Right lobe of liver (tissue), 6 donors: ENCODE measurements around the gene FAM83B. TPM values are rescaled to one million over a fixed set of nuclear protein-coding genes. Genes with fewer than 3 reads are reported as not detected.
"Not testable (repeated sequence)": the region's sequence is repeated elsewhere in the genome, so short reads cannot be mapped to it uniquely, and the experiment has no call there.

Source experiments
- ATAC-seq, 4 donors: fragments of 200-7000 bp; cut with Tn5 transposase; one replicate each; pipeline ENCODE4 v1.9.1; 2020; ENCODE audit warnings: mild to moderate bottlenecking in 4 of 4, moderate library complexity in 4 of 4
- DNase-seq, 3 donors: peaks; one replicate each; pipeline ENCODE4 v3.0.0-alpha.2; 2020
- H3K27ac ChIP-seq, 3 donors: fragments of 200-600 bp; one replicate each; pipeline ENCODE4 v1.8.0; 2022
- H3K27me3 ChIP-seq, 2 donors: fragments of 200-600 bp; one replicate each; pipeline ENCODE4 v1.8.0; 2022
- H3K36me3 ChIP-seq, 4 donors: fragments of 200-600 bp; sonication (generic) in 1 of 4; one replicate each; pipeline versions ENCODE4 v1.5.1 to v1.8.0; 2017 to 2022; ENCODE audit warnings: control low read depth in 1 of 4
- H3K4me1 ChIP-seq, 4 donors: fragments of 200-600 bp; sonication (generic) in 1 of 4; one replicate each; pipeline versions ENCODE4 v1.5.1 to v1.8.0; 2017 to 2022; ENCODE audit warnings: control low read depth in 1 of 4
- H3K4me3 ChIP-seq, 3 donors: fragments of 200-600 bp; one replicate each; pipeline ENCODE4 v1.8.0; 2022
- H3K9me3 ChIP-seq, 4 donors: fragments of 200-600 bp; sonication (generic) in 1 of 4; one replicate each; pipeline versions ENCODE4 v1.5.1 to v1.8.0; 2017 to 2022; ENCODE audit warnings: control low read depth in 1 of 4
- CTCF ChIP-seq, 4 donors: fragments of 200-600 bp in 3 of 4; fragments of 450-650 bp in 1 of 4; IDR thresholded peaks; one replicate each; pipeline versions ENCODE4 v1.5.1 to v1.8.0; 2016 to 2022; ENCODE audit warnings: antibody characterized with exemption in 4 of 4, mild to moderate bottlenecking in 2 of 4
- POLR2A ChIP-seq: fragments of 450-650 bp; IDR thresholded peaks from one replicate; pipeline ENCODE4 v1.6.1; 2017; ENCODE audit warnings: antibody characterized with exemption, mild to moderate bottlenecking
- WGBS: methylation state at CpG from one replicate; pipeline ENCODE4 v1.1.6; 2018; ENCODE audit warnings: low coverage, low lambda C conversion rate; ENCODE audit not compliant: insufficient coverage; ENCODE audit errors: missing lambda C conversion rate; 5-methylcytosine and 5-hydroxymethylcytosine counted together
- intact Hi-C, 2 donors: fragments of 100-400 bp; cut with DNase I; formaldehyde crosslinking; loops; one replicate each; pipeline versions ENCODE4 v1.11.2 to v1.14.1; 2022
- total RNA-seq, 6 experiments: library from RNA; depleted of rRNA in 2 of 6; stranded (reverse); fragments of >200 nt in 2 of 6; fragmentation: NEBNext Ultra II Directional in 3 of 6; extraction: Animal tissue kit (Norgen Biotek cat#: 25700) in 3 of 6; gene quantifications; one replicate each; pipeline versions ENCODE4 v1.1.0 to v1.2.4, GENCODE V29; 2016 to 2023
- donor health status: DM: no; HTN: yes; CAD: no.
- donor health status: DM: no; HTN: no; CAD: no.
- donor health status: DM: no; HTN: no; CAD: no.
- donor health status: DM: no; HTN: yes; CAD: no.
- donor health status: DM: no; HTN: yes; CAD: no.

FAM83B gene
- total RNA-seq, 6 experiments from 2014 or later, result 0.07 to 0.55 (median 0.18) TPM

DNA sequence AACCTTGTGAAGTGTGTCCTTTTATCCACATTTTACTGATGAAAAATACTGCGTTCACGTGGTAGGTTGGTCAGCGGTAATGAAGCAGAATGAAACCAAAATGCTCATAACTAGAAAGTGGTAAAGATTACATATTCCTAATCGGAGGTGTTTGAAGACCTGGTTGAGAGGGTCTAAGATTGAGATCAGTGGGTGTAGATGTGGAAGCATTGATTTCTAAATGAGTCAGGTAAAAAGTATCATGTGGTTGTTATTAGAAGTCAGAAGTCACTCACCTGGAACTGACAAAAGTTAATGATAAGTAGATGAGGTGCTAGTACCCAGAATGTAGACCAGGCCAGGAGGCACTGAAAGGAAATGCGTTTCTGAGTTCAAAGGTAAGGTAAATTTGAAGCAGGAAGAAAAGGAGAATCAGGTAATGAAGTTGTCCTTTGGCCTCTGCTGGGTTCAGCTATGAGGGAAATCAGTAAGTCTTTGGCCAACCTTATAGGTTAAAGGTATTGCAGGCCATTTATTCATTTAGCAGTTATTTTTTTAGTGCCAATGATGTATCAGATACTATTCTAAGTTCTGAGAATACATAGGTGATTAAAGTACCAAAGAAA lies 31.2 kb downstream of the FAM83B start:
- DNase-seq (no peak), ATAC-seq (no peak)
- Histone ChIP-seq H3K4me3 (no peak overlapping the region), H3K27me3 (no peaks in the 10 kb centered on the region), H3K27ac (no peak overlapping the region), H3K36me3 (no peaks in the 10 kb centered on the region), H3K9me3 (no peaks in the 10 kb centered on the region), H3K4me1 (no peaks in the 10 kb centered on the region)
- TF ChIP-seq POLR2A (no peak), CTCF (IDR thresholded peaks at IDR 0.05) (no peak)
- WGBS, result 66% methylated on average over 5 of the region's 5 CpGs
- intact Hi-C loops, result no loop called here

DNA sequence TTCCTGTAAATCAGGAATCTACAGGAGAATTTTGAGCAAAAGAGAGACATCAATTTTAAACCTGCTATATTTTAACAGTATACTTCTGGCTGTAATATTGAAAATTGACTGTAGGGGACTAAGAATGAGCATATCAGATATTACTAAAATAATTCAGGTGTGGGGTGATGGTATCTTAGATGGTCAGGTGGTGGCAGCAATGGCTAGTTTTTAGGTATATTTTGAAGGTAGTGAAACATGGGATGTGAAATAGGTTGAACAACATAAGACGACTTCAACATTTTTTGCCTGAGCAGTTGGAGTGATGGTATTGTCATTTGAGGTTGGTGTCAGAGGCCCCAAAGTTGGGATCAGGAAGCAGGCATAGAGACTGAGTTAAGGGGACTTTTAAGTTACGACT lies 32.1 kb downstream of the FAM83B start:
- H3K4me1 ChIP-seq, result no peaks in the 10 kb centered on the region
- H3K9me3 ChIP-seq, result no peaks in the 10 kb centered on the region
- intact Hi-C loops, result no loop called here
- H3K36me3 ChIP-seq, result no peaks in the 10 kb centered on the region
- ATAC-seq (no peak), DNase-seq (no peak)
- no peak overlapping the region for H3K4me3 ChIP-seq
- WGBS, result 50% methylated on average over 1 of the region's 2 CpGs
- TF ChIP-seq CTCF (IDR thresholded peaks at IDR 0.05) (no peak), POLR2A (no peak)
- no peaks in the 10 kb centered on the region for H3K27me3 ChIP-seq
- no peak overlapping the region for H3K27ac ChIP-seq

DNA sequence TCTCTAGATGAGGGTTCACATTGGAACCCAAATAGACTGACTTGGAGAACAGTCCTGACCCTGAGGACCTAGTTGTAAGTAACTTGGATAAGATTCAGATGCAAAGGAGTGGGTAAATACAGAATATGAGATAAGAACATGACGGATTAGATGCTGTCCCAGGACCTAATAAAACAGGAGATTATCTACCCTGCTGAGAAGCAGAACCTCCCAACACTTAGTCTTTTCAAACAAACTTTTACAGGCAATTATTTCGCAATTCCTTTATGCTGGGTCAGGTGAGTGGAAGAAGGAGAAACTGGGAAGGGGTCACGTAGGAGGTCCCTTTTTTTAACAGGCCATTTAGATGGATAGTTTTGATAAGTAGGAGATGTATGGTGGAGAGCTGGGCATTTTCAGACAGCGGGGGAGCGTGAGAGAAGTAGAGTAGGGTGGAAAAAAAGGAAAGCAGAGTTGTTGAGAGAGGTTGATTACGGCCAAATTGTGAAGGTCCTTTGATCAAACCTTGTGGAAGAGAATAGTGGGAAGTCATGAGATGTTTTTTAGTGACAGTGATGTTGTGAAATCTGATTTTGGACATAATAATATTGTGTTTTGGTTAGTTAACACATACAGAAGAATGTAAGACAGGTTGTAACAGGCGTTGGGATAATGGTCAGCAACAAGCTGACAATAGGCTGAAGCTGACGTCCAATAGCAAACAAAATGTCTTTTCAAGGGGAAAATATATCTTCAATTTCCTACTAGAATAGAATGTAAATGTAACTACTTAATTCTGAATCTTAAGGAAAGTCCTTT lies 32.8 kb downstream of the FAM83B start:
- no peaks in the 10 kb centered on the region for H3K9me3 ChIP-seq
- no peak for ATAC-seq
- 46% methylated on average over 8 of the region's 8 CpGs for WGBS
- no peaks in the 10 kb centered on the region for H3K4me1 ChIP-seq
- intact Hi-C loops, result no loop called here
- no peaks in the 10 kb centered on the region for H3K36me3 ChIP-seq
- DNase-seq, result no peak
- H3K27me3 ChIP-seq, result no peaks in the 10 kb centered on the region
- no peak overlapping the region for H3K27ac ChIP-seq
- no peak overlapping the region for H3K4me3 ChIP-seq
- TF ChIP-seq POLR2A, result no peak
- no peak for TF ChIP-seq CTCF (IDR thresholded peaks at IDR 0.05)

DNA sequence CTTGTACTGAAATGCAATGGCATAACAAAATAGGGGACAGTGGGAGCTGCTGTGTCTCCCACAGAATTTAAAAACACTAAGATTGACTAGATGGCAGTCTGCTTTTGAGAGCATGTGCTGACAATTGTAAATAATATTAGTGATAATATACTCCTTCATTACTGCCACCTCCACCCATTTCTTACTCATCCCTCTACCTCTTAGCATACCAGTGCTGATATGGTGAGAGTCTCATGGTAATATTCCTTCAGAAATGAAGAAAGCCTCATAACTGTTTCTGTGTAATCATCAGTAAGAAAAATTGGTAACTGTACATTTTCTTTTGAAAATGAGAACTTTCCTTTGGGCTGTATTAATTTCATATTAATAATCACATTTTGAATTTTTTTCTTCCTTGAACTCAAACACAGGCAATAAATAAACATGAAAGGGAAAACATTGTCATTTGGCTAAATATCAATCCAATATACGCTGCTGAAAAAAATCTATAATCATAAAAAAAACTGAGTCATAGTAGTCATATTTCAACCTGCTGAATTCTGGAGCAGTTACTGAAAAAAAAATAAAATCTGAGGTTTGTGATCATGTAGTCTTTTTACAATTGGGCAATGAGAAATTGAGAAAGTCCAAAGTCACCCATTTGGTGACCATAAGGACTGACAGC lies 34.6 kb downstream of the FAM83B start:
- WGBS, result 79% methylated on average over 1 of the region's 1 CpG
- TF ChIP-seq POLR2A (no peak), CTCF (IDR thresholded peaks at IDR 0.05) (no peak)

DNA sequence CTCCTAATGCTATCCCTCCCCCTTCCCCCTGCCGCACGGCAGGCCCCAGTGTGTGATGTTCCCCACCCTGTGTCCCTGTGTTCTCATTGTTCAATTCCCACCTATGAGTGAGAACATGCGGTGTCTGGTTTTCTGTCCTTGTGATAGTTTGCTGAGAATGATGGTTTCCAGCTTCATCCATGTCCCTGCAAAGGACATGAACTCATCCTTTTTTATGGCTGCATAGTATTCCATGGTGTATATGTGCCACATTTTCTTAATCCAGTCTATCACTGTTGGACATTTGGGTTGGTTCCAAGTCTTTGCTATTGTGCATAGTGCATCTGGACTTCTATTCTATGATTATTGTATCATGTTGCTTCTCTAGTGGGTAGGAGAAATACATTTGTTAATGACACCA lies 35.3 kb downstream of the FAM83B start:
- H3K9me3 ChIP-seq, ATAC-seq, H3K27ac ChIP-seq, H3K4me1 ChIP-seq, intact Hi-C loops, H3K27me3 ChIP-seq, H3K36me3 ChIP-seq, DNase-seq, H3K4me3 ChIP-seq: not testable (repeated sequence)
- 92% methylated on average over 3 of the region's 3 CpGs for WGBS

More for the DNA sequence above, 34.6 kb downstream of the FAM83B start:
- Histone ChIP-seq H3K9me3 (no peaks in the 10 kb centered on the region), H3K27ac (no peak overlapping the region), H3K4me3 (no peak overlapping the region), H3K36me3 (no peaks in the 10 kb centered on the region), H3K4me1 (no peaks in the 10 kb centered on the region), H3K27me3 (no peaks in the 10 kb centered on the region)
- intact Hi-C loops, result no loop called here
- no peak for ATAC-seq
- no peak for DNase-seq
